ENCODE results near the gene OR51B5. TPM values are rescaled to one million over a fixed set of nuclear protein-coding genes. Genes with fewer than 3 reads are reported as not detected.

OR51B5 gene
- total and polyA plus RNA-seq, 2 experiments from 2014 or later = not detected

- TF ChIP-seq ETS1 (IDR thresholded peaks at IDR 0.05) (no peak), REST (IDR thresholded peaks at IDR 0.05; ENCODE audit: unreplicated experiment) (no peak)
These were observed 2.5 kb upstream of the OR51B5 start (continued) for GRCh38 chr11:5345831-5346230.

GRCh38 chr11:5339771-5340322 lies 3.5 kb downstream of the OR51B5 start:
- H3K9me3 Mint-ChIP-seq = no peaks in the 10 kb centered on the region; the same call in 2 of the 3 replicates
- no peak for ATAC-seq
- TF ChIP-seq REST (IDR thresholded peaks at IDR 0.05; ENCODE audit: unreplicated experiment) (no peak), ETS1 (IDR thresholded peaks at IDR 0.05) (no peak), ZNF331 (CRISPR knock-in tag; IDR thresholded peaks at IDR 0.05; ENCODE audit: low read depth) (no peak), CREB1 (CRISPR knock-in tag; IDR thresholded peaks at IDR 0.05; ENCODE audit: low read depth) (no peak), CTCF (conservative IDR thresholded peaks at IDR 0.05; ENCODE audit: low read depth in 2 of 2) (no peak), ZNF114 (CRISPR knock-in tag; IDR thresholded peaks at IDR 0.05) (no peak), NANOG (IDR thresholded peaks at IDR 0.05; ENCODE audit: borderline replicate concordance) (no peak), EZH2 (IDR thresholded peaks at IDR 0.05; ENCODE audit: low read depth, unreplicated experiment) (no peak)

More at GRCh38 chr11:5339771-5340322, 3.5 kb downstream of the OR51B5 start:
- no peaks in the 10 kb centered on the region for H3K36me3 ChIP-seq (ENCODE audit: insufficient read depth)
- no peak overlapping the region for H2AFZ ChIP-seq
- H3K4me1 ChIP-seq (ENCODE audit: insufficient read depth) = no peaks in the 10 kb centered on the region; the same call in 1 of the 2 replicates
- Mint-ChIP-seq H3K27me3 (ENCODE audit: insufficient read depth, low read depth, poor library complexity) (no peaks in the 10 kb centered on the region), H3K27ac (no peak overlapping the region), H3K4me3 (no peak overlapping the region), H3K36me3 (ENCODE audit: low read depth) (no peaks in the 10 kb centered on the region), H3K4me1 (peaks cover 7% of the 10 kb centered on the region)
- no peak for DNase-seq (ENCODE audit: low spot score)
- H4K20me1 ChIP-seq (replicated peaks; ENCODE audit: insufficient read depth) = no peaks in the 10 kb centered on the region
- no peak overlapping the region for H3K4me2 ChIP-seq
- H3K27me3 ChIP-seq (ENCODE audit: insufficient read depth) = no peaks in the 10 kb centered on the region
- no peaks in the 10 kb centered on the region for H3K79me2 ChIP-seq (replicated peaks; ENCODE audit: insufficient read depth)
- no peak overlapping the region for H3K27ac ChIP-seq (ENCODE audit: low read depth)
- H3K9me2 ChIP-seq (ENCODE audit: insufficient read depth) = peaks cover 6% of the 10 kb centered on the region; the same call in 1 of the 2 replicates
- H3F3A ChIP-seq (replicated peaks; ENCODE audit: low read depth) = no peaks in the 10 kb centered on the region
- no peak overlapping the region for H3K4me3 ChIP-seq
